Right ventricle myocardium superior (tissue), 1 donor: ENCODE results near the gene TFPI2. TPM values are rescaled to one million over a fixed set of nuclear protein-coding genes. Genes with fewer than 3 reads are reported as not detected.

Experiments
- ATAC-seq: fragments of 200-7000 bp; cut with Tn5 transposase; one replicate; pipeline ENCODE4 v1.9.1; 2020; ENCODE audit warnings: mild to moderate bottlenecking; ENCODE audit not compliant: poor library complexity
- DNase-seq: peaks from one replicate; pipeline ENCODE4 v3.0.0-alpha.2; 2020
- intact Hi-C: fragments of 100-400 bp; cut with DNase I; formaldehyde crosslinking; loops from one replicate; pipeline ENCODE4 v1.11.2; 2022
- total RNA-seq: library from RNA; stranded (reverse); fragmentation: NEBNext Ultra II Directional; extraction: Animal tissue kit (Norgen Biotek cat#: 25700); gene quantifications from one replicate; pipeline ENCODE4 v1.2.1, GENCODE V29; 2021
- donor health status: DM: no; HTN: yes; CAD: no; lungs with severe emphysema.

TFPI2 gene
- total RNA-seq, 1 donor from 2014 or later, result 1.3 TPM

DNA sequence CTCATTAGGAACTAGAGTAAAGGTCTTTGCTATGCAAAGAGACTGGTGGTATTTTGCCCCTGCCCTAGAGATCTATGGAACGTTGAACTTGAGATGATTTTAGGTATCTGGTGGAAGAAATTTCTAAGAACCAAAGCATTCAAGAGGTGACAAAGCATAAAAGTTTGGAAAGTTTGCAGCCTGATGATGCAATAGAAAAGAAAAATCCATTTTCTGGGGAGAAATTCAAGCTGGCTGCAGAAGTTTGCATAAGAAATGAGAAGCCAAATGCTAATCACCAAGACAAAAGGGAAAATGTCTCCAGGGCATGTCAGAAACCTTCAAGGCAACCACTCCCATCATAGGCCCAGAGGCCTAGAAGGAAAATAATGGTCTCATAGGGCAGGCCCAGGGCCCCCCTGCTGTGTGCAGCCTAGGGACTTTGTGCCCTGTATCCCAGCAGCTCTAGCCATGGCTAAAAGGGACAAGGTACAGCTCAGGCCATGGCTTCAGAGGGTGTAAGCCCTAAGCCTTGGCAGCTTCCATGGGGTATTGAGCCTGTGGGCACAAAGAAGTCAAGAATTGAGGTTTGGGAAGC lies 16.5 kb downstream of the TFPI2 start:
- DNase-seq (no peak), ATAC-seq (no peak)
- intact Hi-C loops, result no loop called here

DNA sequence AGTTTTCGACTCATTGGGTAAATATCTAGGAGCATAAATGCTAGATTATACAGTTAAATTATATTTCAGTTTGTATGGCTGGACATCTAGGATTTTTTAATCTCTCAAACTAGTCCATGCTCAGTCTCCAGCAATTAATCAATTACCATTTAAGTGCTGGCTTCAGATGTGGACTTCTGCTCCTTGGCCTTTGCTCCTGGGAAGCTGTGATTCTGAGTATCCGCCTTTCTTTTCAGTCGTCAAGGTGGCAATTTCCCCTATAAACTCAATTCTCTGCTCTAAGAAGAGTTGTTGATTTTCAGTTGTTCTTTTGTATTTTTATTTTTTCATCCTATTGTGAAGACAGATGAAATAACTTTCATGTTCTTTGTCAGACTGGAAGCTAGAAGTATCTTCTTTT lies 23.7 kb downstream of the TFPI2 start:
- intact Hi-C loops, result no loop called here
- DNase-seq (no peak), ATAC-seq (no peak)

DNA sequence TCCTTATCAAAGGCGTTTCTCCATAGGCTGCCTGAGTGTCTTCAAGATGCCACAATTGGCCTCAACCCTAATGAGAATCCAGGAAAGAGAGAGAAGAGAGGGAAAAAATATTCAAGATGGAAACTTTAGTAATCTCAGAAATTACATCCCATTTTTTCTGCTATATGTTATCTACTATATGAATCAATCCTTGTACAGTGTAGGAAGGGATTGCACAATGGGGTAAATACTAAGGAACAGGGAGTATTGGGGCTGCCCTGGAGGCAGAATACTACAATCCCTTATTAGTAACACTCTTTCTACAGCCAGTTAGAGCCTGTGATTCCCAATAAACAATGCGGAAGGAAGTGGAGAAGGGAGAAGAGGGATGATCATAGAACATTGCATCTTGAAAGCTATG lies 27.9 kb downstream of the TFPI2 start:
- intact Hi-C loops, result no loop called here
- no peak for DNase-seq
- ATAC-seq, result no peak

DNA sequence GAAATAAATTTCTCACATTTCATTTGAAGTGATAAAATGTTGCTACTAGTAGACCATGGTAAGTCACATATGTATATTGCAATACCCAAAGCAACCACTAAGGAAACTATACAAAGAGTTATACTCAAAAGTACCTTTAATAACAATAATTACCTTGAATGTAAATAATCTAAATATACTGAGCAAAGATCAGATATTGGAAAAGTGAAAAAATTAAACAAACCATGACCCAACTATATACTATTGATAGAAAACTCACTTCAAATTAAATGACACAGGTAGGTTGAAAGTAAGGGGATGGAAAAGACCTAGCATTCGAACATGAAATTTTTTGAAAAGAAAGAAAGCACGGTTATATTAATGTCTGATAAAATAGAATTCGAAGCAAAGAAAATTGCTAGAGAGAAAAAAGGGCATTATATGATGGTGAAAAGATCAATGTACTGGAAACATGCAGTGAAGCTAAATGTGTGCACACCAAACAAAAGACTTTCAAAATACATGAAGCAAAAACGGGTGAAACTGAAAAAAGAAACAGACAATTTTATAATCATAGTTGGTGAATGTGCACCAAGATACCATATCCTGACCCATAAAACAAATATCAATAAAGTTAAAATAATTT lies 29.1 kb downstream of the TFPI2 start:
- no peak for DNase-seq
- ATAC-seq, result no peak
- intact Hi-C loops, result no loop called here

DNA sequence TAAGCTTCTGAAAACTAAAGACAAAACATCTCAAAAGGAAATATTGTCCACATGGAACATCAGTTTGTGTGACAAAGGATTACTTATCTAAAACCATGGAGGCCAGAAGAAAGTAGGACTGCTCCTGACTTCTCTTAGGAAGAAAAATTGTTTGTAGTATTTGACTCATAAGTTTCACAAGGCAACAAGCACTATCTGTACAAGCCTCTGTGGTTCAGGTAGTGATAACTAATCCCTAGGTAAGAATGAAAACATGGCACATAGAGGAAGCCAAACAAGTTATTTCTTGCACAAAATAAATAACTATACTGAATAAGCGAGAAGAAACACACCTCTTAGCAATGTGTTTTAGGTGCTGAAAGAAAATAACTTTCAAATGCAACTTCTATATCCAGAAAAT lies 30.3 kb downstream of the TFPI2 start:
- ATAC-seq, result no peak
- intact Hi-C loops, result no loop called here
- DNase-seq, result no peak

DNA sequence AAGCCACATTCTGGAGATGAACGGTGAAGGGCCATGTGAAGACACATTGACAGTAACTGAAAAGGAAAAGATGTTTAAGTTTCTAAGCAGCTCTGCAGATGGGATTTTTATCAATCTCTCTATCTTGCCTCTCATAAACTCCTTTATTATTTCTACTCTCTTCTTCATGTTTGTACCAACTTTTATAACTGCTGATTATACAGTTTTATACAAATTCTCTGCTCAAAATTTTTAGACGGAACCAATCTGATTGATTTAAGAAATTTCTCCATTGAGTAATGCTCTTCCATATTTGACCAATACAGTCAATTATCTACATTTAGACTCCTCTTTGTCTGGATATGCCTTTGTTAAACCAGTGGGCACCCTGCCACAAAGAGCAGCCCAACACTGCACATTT lies 31.7 kb downstream of the TFPI2 start:
- ATAC-seq, result no peak
- DNase-seq, result no peak
- intact Hi-C loops, result no loop called here

DNA sequence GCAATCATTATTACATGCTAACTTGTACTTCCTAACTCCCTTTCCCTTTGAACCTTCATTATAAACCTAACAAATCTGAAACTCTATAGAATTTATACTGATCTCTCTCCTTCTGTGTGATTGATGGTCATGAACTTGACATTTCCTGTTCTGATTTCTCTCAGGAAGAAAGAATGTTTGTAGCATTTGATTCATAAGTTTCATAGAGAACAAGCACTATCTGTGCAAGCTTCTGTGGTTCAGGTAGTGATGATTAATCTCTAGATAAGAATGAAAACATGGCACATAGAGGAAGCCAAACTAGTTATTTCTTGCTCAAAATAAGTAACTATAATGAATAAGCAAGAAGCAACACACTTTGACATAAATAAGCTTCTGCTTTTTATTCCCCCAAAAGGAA lies 34.2 kb downstream of the TFPI2 start:
- no peak for DNase-seq
- intact Hi-C loops, result no loop called here
- ATAC-seq, result no peak

DNA sequence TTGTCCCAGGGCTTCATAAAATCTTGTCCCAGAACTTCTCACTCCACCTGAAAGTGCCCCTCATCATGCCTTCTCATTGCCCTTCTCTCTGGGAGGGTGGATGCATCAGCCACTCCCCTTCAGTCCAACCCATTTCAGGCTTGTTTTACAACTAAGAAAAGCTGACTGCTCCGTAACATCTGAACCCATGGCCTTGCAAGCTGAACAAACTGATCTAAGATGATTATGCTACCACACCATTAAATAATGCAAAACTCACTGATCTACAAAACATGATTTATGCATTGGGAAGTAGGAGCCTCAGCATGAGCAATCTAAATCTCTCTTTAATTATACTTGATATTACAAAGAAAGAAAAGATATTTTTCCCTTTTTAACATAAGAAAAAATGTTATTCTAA lies 34.8 kb downstream of the TFPI2 start:
- no peak for DNase-seq
- ATAC-seq, result no peak
- intact Hi-C loops, result no loop called here

DNA sequence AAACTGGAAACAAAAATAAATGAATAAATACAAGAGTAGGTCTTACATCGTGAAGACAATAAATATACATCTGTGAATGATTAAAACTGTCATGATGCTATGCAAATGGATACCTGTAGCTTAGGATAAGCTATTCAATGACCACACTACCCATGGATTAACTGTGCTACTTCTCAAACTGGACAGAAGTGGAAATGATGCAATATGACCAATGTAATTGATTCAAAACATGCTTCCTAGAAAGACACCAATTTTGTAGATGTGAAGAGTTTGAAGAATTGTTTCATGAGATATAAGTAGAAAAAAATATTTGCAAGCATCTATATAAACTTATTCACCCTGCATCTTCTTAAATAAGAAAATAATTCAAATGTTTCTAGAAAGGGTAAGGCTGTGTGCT lies 36.1 kb downstream of the TFPI2 start:
- no peak for DNase-seq
- intact Hi-C loops, result no loop called here
- no peak for ATAC-seq

DNA sequence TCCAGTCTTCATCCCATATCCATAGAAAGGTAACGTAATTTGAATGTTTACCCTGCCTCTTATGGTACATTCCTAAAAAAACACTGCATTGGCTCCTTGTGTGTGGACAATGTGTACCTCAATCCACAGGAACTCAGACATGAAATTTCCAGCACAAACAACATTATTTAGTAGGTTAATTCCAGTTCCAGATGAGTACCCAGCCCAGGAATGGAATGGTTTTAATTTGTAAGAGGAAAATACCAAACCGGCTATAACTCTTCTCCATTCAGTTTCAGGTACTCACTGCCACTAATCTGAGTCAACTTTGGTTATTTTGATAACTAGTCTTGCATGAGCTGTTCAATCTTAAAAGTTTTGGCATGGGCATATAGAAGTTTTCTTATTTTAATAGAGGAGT lies 39.0 kb downstream of the TFPI2 start:
- intact Hi-C loops, result no loop called here
- DNase-seq, result no peak
- ATAC-seq, result no peak

DNA sequence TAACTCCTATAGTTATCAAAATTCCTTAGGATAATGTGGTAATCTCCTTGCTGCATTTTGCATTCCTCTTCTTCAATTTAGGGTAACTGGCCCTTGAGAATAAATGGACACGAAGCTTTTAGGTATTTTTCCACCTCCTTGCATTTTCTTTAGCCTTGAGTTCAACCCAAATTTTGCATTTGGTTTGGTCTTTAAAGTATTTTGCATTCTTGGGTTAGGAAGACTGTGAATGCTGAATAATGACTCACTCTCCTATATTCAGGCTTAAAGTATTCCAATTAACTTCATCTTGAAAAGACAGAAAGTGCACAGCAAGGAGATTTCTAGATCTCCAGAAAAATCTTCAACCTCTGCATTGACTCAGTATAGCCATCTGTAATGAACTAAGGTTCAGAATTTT lies 47.3 kb downstream of the TFPI2 start:
- intact Hi-C loops, result no loop called here
- DNase-seq (no peak), ATAC-seq (no peak)

DNA sequence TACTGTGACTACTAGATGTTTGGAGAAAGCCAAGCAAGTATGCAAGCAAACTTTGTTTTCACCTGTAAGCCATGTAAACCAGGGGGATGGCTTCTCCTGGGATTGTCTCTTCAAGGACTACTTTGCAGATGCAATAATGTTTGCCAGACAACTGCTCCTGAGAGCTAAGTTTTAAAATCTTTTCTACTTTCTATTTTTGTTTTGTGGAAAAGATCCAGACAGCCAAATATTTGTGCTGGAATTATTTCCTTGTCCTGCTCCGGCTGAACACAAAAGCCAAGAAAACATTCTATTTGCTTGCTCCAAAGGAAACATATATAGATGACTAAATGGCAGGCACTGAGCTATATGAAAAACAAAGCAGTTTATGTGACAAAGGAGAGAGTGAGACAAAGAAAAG lies 51.6 kb downstream of the TFPI2 start:
- DNase-seq (no peak), ATAC-seq (no peak)
- intact Hi-C loops, result no loop called here

DNA sequence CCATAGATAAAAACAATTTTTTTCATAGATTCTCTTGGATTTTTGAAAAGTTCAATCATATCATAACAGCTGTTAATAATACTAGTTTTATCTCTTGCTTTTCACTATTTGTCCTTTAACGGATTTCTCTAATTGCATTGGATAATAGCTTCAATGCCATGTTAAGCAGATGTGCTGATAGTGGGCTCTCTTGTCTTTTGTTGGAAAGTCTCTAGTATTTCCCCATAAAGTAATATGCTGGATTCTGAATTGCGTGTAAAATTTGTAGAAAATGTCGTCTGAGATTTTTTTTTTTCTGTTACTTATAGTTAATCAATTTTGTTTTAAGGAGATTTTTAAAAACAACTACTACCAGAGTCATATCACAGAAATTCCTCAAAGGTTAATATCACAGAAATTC lies 53.3 kb downstream of the TFPI2 start:
- ATAC-seq (no peak), DNase-seq (no peak)
- intact Hi-C loops, result no loop called here

DNA sequence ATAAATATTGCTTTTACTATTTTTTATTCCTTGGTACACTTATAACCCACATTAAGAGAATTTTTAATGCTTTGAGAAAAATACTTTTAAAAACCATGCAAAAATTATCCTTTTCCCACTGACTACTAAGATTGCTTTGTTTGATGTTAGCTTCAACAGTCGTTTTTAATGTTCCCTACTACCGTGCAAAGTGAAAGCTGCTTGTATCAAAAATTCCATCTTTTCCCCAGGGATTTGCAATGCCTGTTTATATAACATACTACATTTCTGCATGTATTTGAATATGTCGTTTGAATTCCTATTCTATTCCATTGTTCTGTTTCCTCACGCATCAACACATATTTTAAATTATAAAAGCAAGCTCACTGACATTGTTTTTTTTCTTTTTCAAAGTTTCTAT lies 54.4 kb downstream of the TFPI2 start:
- ATAC-seq (no peak), DNase-seq (no peak)
- intact Hi-C loops, result no loop called here

DNA sequence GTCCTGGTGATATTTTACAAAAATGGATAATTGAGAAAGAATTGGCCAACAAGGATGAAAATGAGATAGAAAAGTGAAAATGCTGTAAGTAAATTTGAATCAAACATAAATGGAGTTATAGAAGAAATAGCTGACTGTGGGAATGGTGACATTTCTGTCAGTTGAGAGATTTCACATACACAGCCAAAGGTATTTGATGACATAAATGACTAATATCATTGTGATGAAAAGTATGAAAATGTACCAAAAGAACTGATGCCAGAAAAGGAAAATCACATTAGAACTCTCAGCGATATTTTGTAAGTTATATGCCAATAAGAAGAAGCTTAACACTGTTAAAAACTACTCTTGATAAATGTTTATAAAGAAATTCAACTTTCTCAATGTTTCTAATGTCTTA lies 54.9 kb downstream of the TFPI2 start:
- intact Hi-C loops, result no loop called here
- no peak for ATAC-seq
- DNase-seq, result no peak

Other genes starting within 250 kb of the TFPI2 start
- gene GNGT1, start 15.8 kb upstream of the TFPI2 start, total RNA-seq, result not detected
- 18.4 TPM for gene GNG11, start 31.0 kb upstream of the TFPI2 start, total RNA-seq
- 12.6 TPM for gene BET1, start 113.6 kb upstream of the TFPI2 start, total RNA-seq